OCI-LY1 (cell line): ENCODE measurements around the gene BDKRB1.

Experiments used
- H2AFZ ChIP-seq: fragments of 200-600 bp; sonication (generic), shearing (Covaris generic); 2 replicates; pipeline ENCODE4 v1.6.0; 2014; ENCODE audit warnings: antibody characterized with exemption, mild to moderate bottlenecking, low read length
- H3F3A ChIP-seq: fragments of 200-600 bp; sonication (generic), shearing (Covaris generic); 2 replicates; pipeline ENCODE4 v1.6.0; 2014; ENCODE audit warnings: mild to moderate bottlenecking, antibody characterized with exemption, low read length, moderate library complexity; ENCODE audit not compliant: insufficient read depth
- H3K27ac ChIP-seq: fragments of 200-600 bp; sonication (generic); 2 replicates; pipeline ENCODE4 v1.5.1; 2014; ENCODE audit warnings: low read length, mixed run types, mild to moderate bottlenecking, low read depth; ENCODE audit not compliant: poor library complexity, severe bottlenecking
- H3K27me3 ChIP-seq: fragments of 200-600 bp; sonication (generic); 2 replicates; pipeline ENCODE4 v1.6.0; 2014; ENCODE audit warnings: antibody characterized with exemption, mild to moderate bottlenecking, low read length, moderate library complexity; ENCODE audit not compliant: insufficient read depth
- H3K36me3 ChIP-seq: fragments of 200-600 bp; sonication (generic); 2 replicates; pipeline ENCODE4 v1.6.1; 2014; ENCODE audit warnings: mild to moderate bottlenecking, antibody characterized with exemption, low read length, moderate library complexity, mixed read lengths; ENCODE audit not compliant: insufficient read depth
- H3K4me1 ChIP-seq: fragments of 200-600 bp; sonication (generic); 2 replicates; pipeline ENCODE4 v1.5.1; 2014; ENCODE audit warnings: mild to moderate bottlenecking, low read length, moderate library complexity; ENCODE audit not compliant: insufficient read depth, severe bottlenecking
- H3K4me2 ChIP-seq: fragments of 200-600 bp; sonication (generic), shearing (Covaris generic); 2 replicates; pipeline ENCODE4 v1.6.1; 2014; ENCODE audit warnings: low read length
- H3K4me3 ChIP-seq: fragments of 200-600 bp; sonication (generic); 2 replicates; pipeline ENCODE4 v1.5.1; 2014; ENCODE audit warnings: low read length, low read depth, mild to moderate bottlenecking, mixed read lengths; ENCODE audit not compliant: poor library complexity, severe bottlenecking
- H3K79me2 ChIP-seq: fragments of 200-600 bp; shearing (Covaris generic); 2 replicates; pipeline ENCODE4 v1.6.1; 2016; ENCODE audit warnings: mixed run types, low read length, mixed read lengths; ENCODE audit not compliant: insufficient read depth
- H3K9ac ChIP-seq: fragments of 200-600 bp; sonication (generic), shearing (Covaris generic); 2 replicates; pipeline ENCODE4 v1.6.1; 2014; ENCODE audit warnings: mild to moderate bottlenecking, low read length, mixed read lengths
- H3K9me2 ChIP-seq: fragments of 200-600 bp; sonication (generic), shearing (Covaris generic); 2 replicates; pipeline ENCODE4 v1.6.1; 2014; ENCODE audit warnings: low read depth, mild to moderate bottlenecking, low read length, mixed read lengths
- H3K9me3 ChIP-seq: fragments of 200-600 bp; shearing (Covaris generic); 2 replicates; pipeline ENCODE4 v1.6.1; 2014; ENCODE audit warnings: low read length, mixed read lengths
- H4K20me1 ChIP-seq: fragments of 200-600 bp; sonication (generic), shearing (Covaris generic); 2 replicates; pipeline ENCODE4 v1.6.0; 2016; ENCODE audit warnings: mild to moderate bottlenecking, low read length; ENCODE audit not compliant: insufficient read depth
- CTCF ChIP-seq: fragments of 200-600 bp; sonication (generic), shearing (Covaris generic); IDR thresholded peaks from 2 replicates; pipeline ENCODE4 v1.5.1; 2017; ENCODE audit warnings: mild to moderate bottlenecking, antibody characterized with exemption, low read length, moderate library complexity, mixed read lengths
- EZH2 ChIP-seq: fragments of 200-600 bp; sonication (generic), shearing (Covaris generic); IDR thresholded peaks from 2 replicates; pipeline ENCODE4 v1.8.0; 2017; ENCODE audit warnings: borderline replicate concordance, mixed run types, mild to moderate bottlenecking, antibody characterized with exemption, low read length, moderate library complexity, mixed read lengths

BDKRB1 gene

GRCh38 chr14:96304956-96305355 is 48.9 kb downstream of the BDKRB1 start:
- Histone ChIP-seq H3K4me1 (peaks cover 11% of the 10 kb centered on the region), H3K9me2 (no peaks in the 10 kb centered on the region), H3K9ac (no peak overlapping the region), H3K9me3 (no peaks in the 10 kb centered on the region), H3K4me2 (no peak overlapping the region), H3K4me3 (no peak overlapping the region), H4K20me1 (no peaks in the 10 kb centered on the region), H3F3A (no peaks in the 10 kb centered on the region), H3K36me3 (peaks cover 58% of the 10 kb centered on the region), H3K27ac (no peak overlapping the region), H3K79me2 (no peaks in the 10 kb centered on the region), H2AFZ (no peak overlapping the region), H3K27me3 (no peaks in the 10 kb centered on the region)
- TF ChIP-seq CTCF (peak; percentile 31; the same call in 1 of the 2 replicates), EZH2 (no peak)

GRCh38 chr14:96307434-96307833 is 51.4 kb downstream of the BDKRB1 start:
- Histone ChIP-seq H4K20me1 (no peaks in the 10 kb centered on the region), H3K9me2 (no peaks in the 10 kb centered on the region), H2AFZ (no peak overlapping the region), H3K9ac (no peak overlapping the region), H3K4me3 (no peak overlapping the region), H3K27me3 (no peaks in the 10 kb centered on the region), H3K27ac (no peak overlapping the region), H3K4me2 (no peak overlapping the region), H3K36me3 (peaks cover 62% of the 10 kb centered on the region), H3K4me1 (peaks cover 11% of the 10 kb centered on the region), H3F3A (no peaks in the 10 kb centered on the region), H3K79me2 (no peaks in the 10 kb centered on the region), H3K9me3 (no peaks in the 10 kb centered on the region)
- TF ChIP-seq CTCF (peak; percentile 10; the same call in 1 of the 2 replicates), EZH2 (no peak)

- H3K27ac ChIP-seq, result no peak overlapping the region
- no peak for TF ChIP-seq CTCF
- no peak for TF ChIP-seq EZH2
- no peaks in the 10 kb centered on the region for H3F3A ChIP-seq
- no peak overlapping the region for H3K4me3 ChIP-seq
- H3K9ac ChIP-seq, result no peak overlapping the region
- no peak overlapping the region for H2AFZ ChIP-seq
- no peaks in the 10 kb centered on the region for H3K9me3 ChIP-seq
- peaks cover 5% of the 10 kb centered on the region for H3K4me1 ChIP-seq
- no peaks in the 10 kb centered on the region for H3K79me2 ChIP-seq
- H3K4me2 ChIP-seq, result no peak overlapping the region
- H3K9me2 ChIP-seq, result no peaks in the 10 kb centered on the region
- no peaks in the 10 kb centered on the region for H4K20me1 ChIP-seq
- H3K27me3 ChIP-seq, result no peaks in the 10 kb centered on the region
- H3K36me3 ChIP-seq, result peaks cover 72% of the 10 kb centered on the region
Measured at GRCh38 chr14:96309133-96309895, 53.3 kb downstream of the BDKRB1 start.
